ENCODE results near the gene AMPD2. TPM values are rescaled to one million over a fixed set of nuclear protein-coding genes. Genes with fewer than 3 reads are reported as not detected.
A peak's percentile ranks its signal among the peaks of the same experiment; 100 is the strongest.

Gene AMPD2
- total and polyA plus RNA-seq, 8 donors: 38.7 to 86.9 (median 49.0) TPM

DNA sequence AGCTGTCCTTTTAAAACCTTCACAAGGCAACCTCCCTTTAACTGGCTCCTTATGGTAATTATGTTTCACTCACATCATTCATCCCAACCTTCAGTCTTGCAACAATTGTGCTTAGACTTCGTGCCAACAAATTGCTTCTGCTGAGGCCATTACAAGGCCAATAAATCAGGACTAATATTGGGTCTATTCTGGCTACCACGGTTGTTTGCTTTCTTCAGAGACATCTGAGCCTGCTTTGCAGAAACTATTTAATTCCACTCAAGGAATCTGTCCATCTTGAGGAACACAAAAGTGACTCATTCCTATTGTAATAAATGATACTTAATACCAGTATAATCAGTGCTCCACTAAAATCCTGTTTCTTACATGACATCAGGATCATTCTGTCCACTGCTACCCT is 33.7 kb downstream of the AMPD2 start:
- ATAC-seq: no peak
- TF ChIP-seq, protein P1, sequence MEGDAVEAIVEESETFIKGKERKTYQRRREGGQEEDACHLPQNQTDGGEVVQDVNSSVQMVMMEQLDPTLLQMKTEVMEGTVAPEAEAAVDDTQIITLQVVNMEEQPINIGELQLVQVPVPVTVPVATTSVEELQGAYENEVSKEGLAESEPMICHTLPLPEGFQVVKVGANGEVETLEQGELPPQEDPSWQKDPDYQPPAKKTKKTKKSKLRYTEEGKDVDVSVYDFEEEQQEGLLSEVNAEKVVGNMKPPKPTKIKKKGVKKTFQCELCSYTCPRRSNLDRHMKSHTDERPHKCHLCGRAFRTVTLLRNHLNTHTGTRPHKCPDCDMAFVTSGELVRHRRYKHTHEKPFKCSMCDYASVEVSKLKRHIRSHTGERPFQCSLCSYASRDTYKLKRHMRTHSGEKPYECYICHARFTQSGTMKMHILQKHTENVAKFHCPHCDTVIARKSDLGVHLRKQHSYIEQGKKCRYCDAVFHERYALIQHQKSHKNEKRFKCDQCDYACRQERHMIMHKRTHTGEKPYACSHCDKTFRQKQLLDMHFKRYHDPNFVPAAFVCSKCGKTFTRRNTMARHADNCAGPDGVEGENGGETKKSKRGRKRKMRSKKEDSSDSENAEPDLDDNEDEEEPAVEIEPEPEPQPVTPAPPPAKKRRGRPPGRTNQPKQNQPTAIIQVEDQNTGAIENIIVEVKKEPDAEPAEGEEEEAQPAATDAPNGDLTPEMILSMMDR (IDR thresholded peaks at IDR 0.05): no peak
- H3K27ac ChIP-seq: no peak overlapping the region
- intact Hi-C loops (cut with DNase I): loop anchor here in 1 of 2 donors (10.0 kb wide), 1 partner anchor 121 kb away; no protein-coding TSS in a partner anchor
- H3K9me3 ChIP-seq: no peaks in the 10 kb centered on the region
- no peaks in the 10 kb centered on the region for H3K27me3 ChIP-seq
- H3K36me3 ChIP-seq: no peaks in the 10 kb centered on the region
- no peak for DNase-seq
- H3K4me3 ChIP-seq: no peak overlapping the region
- H3K4me1 ChIP-seq: peaks cover 0 to 17% of the 10 kb centered on the region in 2 donors

DNA sequence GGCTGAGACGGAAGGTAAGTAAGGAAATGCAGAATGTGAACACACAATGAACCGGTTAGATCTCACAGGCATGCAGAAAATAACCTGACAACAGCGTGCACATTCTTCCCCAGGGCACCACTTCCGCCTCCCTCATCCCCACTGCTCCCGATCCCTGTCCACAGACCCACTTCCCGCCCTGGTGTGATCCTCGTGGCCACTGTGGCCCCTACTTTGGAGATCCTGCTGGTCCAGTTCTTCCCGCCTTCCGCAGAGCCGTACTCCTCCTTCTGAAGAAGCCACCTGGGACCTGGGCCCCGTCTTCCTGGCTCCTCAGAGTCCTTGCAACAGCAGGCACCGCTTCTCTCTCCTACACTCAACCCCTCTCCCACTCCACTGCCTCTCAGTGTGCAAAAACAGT is 34.9 kb downstream of the AMPD2 start:
- H3K36me3 ChIP-seq: peaks cover 0 to 6% of the 10 kb centered on the region in 2 donors
- H3K4me1 ChIP-seq: peaks cover 0 to 18% of the 10 kb centered on the region in 2 donors
- no peaks in the 10 kb centered on the region for H3K9me3 ChIP-seq
- TF ChIP-seq, protein P1 (IDR thresholded peaks at IDR 0.05): no peak
- no peak overlapping the region for H3K4me3 ChIP-seq
- ATAC-seq (no peak), DNase-seq (no peak)
- intact Hi-C loops (cut with DNase I): loop anchor here in 1 of 2 donors (10.0 kb wide), 1 partner anchor 120 kb away; no protein-coding TSS in a partner anchor
- no peaks in the 10 kb centered on the region for H3K27me3 ChIP-seq
- no peak overlapping the region for H3K27ac ChIP-seq

DNA sequence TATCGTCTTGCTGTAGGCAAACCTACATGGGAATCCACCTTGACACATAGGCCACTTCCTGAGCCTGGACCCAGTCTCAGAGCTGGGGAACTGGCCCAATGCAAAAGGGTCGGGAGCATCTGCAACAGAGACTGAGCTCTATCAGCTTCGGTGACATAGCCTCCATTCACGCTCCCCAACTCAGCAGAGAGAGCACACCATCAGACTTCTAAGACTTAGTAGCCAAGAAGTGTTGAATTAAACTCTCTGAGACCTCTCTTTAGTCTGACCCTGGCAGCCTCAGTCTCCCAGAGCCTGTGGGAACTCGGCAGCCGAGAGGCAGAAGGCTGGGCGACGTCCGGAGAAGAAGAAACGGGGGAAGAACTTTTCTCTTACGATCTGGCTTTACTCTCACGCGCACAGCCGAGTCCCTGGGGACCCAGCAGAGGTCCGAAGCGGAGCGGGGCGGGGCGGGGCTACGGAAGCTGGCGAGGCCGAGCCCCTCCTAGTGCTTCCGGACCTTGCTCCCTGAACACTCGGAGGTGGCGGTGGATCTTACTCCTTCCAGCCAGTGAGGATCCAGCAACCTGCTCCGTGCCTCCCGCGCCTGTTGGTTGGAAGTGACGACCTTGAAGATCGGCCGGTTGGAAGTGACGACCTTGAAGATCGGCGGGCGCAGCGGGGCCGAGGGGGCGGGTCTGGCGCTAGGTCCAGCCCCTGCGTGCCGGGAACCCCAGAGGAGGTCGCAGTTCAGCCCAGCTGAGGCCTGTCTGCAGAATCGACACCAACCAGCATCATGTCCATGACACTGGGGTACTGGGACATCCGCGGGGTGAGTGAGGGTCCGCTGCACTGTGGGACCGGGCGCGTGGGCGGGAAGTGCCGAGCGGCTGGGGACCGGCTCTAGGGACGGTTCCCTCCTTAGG is 36.2 kb downstream of the AMPD2 start, which contains the start of gene GSTM4:
Gene GSTM4, plus strand, starts transcription at position 485 of the 905 bp plus-strand sequence. Its CDS starts 291 bp downstream, at position 776.
- TF ChIP-seq, protein P1 (IDR thresholded peaks at IDR 0.05): no peak
- ATAC-seq (peak; percentile 98), DNase-seq (peak; percentile 82 to 95 (median 84))
- H3K27me3 ChIP-seq: no peaks in the 10 kb centered on the region
- H3K27ac ChIP-seq: peak within 1 kb of the TSS; percentile 69 to 81
- no peaks in the 10 kb centered on the region for H3K9me3 ChIP-seq
- H3K4me1 ChIP-seq: peaks cover 0 to 18% of the 10 kb centered on the region in 2 donors
- peak within 1 kb of the TSS; percentile 69 to 72 for H3K4me3 ChIP-seq
- intact Hi-C loops (cut with DNase I): loop anchor here in 1 of 2 donors (10.0 kb wide), 1 partner anchor 119 kb away; no protein-coding TSS in a partner anchor
- peaks cover 0 to 7% of the 10 kb centered on the region in 2 donors for H3K36me3 ChIP-seq

DNA sequence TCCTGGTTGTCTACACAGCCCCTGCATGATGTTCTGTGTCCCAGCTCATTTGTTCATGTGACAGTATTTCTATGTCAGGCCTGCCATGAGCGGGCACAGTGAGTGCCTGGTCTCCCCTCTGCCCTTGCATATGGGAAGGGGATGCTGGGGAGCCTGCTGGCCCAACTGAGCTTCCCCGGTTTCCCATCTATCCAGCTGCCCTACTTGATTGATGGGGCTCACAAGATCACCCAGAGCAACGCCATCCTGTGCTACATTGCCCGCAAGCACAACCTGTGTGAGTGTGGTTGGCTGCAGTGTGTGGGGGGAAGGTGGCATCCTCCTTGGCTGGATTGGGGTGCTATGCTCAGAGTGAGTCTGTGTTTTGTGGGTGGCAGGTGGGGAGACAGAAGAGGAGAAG is 37.8 kb downstream of the AMPD2 start:
- H3K27me3 ChIP-seq: no peaks in the 10 kb centered on the region
- no peak overlapping the region for H3K4me3 ChIP-seq
- peaks cover 0 to 14% of the 10 kb centered on the region in 2 donors for H3K36me3 ChIP-seq
- ATAC-seq (no peak), DNase-seq (no peak)
- H3K27ac ChIP-seq: no peak overlapping the region
- peaks cover 0 to 18% of the 10 kb centered on the region in 2 donors for H3K4me1 ChIP-seq
- TF ChIP-seq, protein P1 (IDR thresholded peaks at IDR 0.05): no peak
- no peaks in the 10 kb centered on the region for H3K9me3 ChIP-seq
- intact Hi-C loops (cut with DNase I): loop anchor here in 1 of 2 donors (10.0 kb wide), 1 partner anchor 117 kb away; no protein-coding TSS in a partner anchor

DNA sequence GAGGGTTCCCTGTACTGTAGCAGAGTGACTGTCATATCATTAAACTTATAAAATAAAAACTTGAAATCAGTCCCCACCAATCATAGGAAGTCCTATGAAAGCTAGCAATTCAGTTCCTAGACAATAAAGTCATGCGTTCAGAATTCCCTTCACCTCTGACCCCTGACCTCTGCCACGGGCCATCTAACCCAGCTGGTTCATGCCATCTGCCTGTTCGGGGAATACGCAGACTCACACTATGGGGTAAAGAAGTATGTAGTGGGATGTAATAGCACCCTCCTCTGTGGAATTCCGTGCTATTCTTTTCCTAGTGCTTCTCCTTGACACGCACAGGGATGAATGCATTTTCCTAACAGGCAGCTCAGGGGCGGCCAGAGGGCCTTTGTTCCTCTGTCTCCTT is 38.3 kb downstream of the AMPD2 start:
- no peaks in the 10 kb centered on the region for H3K9me3 ChIP-seq
- TF ChIP-seq, protein P1 (IDR thresholded peaks at IDR 0.05): no peak
- no peak overlapping the region for H3K4me3 ChIP-seq
- H3K27me3 ChIP-seq: no peaks in the 10 kb centered on the region
- peaks cover 0 to 18% of the 10 kb centered on the region in 2 donors for H3K4me1 ChIP-seq
- no peak for ATAC-seq
- no peak overlapping the region for H3K27ac ChIP-seq
- intact Hi-C loops (cut with DNase I): loop anchor here in 1 of 2 donors (10.0 kb wide), 1 partner anchor 117 kb away; no protein-coding TSS in a partner anchor
- DNase-seq: no peak
- peaks cover 0 to 14% of the 10 kb centered on the region in 2 donors for H3K36me3 ChIP-seq

Measured in left lung (tissue), 10 donors.